Measurements from ENCODE around the gene IFNA5.
A peak's percentile ranks its signal among the peaks of the same experiment; 100 is the strongest.

The IFNA5 gene

GRCh38 chr9:21305213-21305612 lies at the start of gene IFNA5:
Gene IFNA5, minus strand, starts transcription at chr9:21305313. Its CDS starts 57 bp downstream, at chr9:21305256.
- no peak for DNase-seq

- no peak for DNase-seq
Observed at GRCh38 chr9:21350787-21351186, 45.7 kb upstream of the IFNA5 start, which contains the start of gene IFNA6. Gene IFNA6, minus strand, starts transcription at chr9:21350887. Its CDS starts 0 bp downstream, at chr9:21350887.

GRCh38 chr9:21348430-21348970 lies 43.4 kb upstream of the IFNA5 start:
- DNase-seq, result no peak

GRCh38 chr9:21340735-21341134 lies 35.6 kb upstream of the IFNA5 start:
- DNase-seq, result no peak

GRCh38 chr9:21336457-21336856 lies 31.3 kb upstream of the IFNA5 start:
- peak; percentile 11 to 16 for DNase-seq

- DNase-seq, result peak; percentile 76 to 88
Observed at GRCh38 chr9:21334701-21335632, 29.9 kb upstream of the IFNA5 start, which contains the start of gene KLHL9. Gene KLHL9, minus strand, starts transcription at chr9:21335404. Its CDS starts 545 bp downstream, at chr9:21334859.

GRCh38 chr9:21333226-21333625 lies 28.1 kb upstream of the IFNA5 start:
- no peak for DNase-seq

GRCh38 chr9:21331676-21332402 lies 26.7 kb upstream of the IFNA5 start:
- no peak for DNase-seq

GRCh38 chr9:21326526-21327139 lies 21.5 kb upstream of the IFNA5 start:
- DNase-seq, result peak; percentile 74 to 78

GRCh38 chr9:21324047-21324446 lies 18.9 kb upstream of the IFNA5 start:
- DNase-seq, result no peak

- DNase-seq, result peak; percentile 46 to 60
Observed at GRCh38 chr9:21322911-21323461, 17.9 kb upstream of the IFNA5 start.

GRCh38 chr9:21320465-21320864 lies 15.4 kb upstream of the IFNA5 start:
- DNase-seq, result no peak

GRCh38 chr9:21317956-21318923 lies 13.1 kb upstream of the IFNA5 start:
- DNase-seq, result peak; percentile 42 to 56

- no peak for DNase-seq
Observed at GRCh38 chr9:21316860-21317259, 11.7 kb upstream of the IFNA5 start.

- DNase-seq, result no peak
Observed at GRCh38 chr9:21316032-21316842, 11.1 kb upstream of the IFNA5 start.

GRCh38 chr9:21314152-21314551 lies 9.0 kb upstream of the IFNA5 start:
- no peak for DNase-seq

- no peak for DNase-seq
Observed at GRCh38 chr9:21311889-21312288, 6.8 kb upstream of the IFNA5 start.

GRCh38 chr9:21295992-21296391 lies 9.1 kb downstream of the IFNA5 start:
- no peak for DNase-seq

- peak; percentile 75 to 80 for DNase-seq
Observed at GRCh38 chr9:21294904-21295538, 10.1 kb downstream of the IFNA5 start.

- no peak for DNase-seq
Observed at GRCh38 chr9:21294364-21294774, 10.7 kb downstream of the IFNA5 start.

Data from AML-193 (cell line).